Stimulated activated CD4-positive, alpha-beta T cell treated with anti-CD3 and anti-CD28 coated beads, Interleukin-12 subunit alpha, Interleukin-12 subunit beta, amount 100 ng/mL, for 48 hours (primary cell): ENCODE results near the gene CYTH1.
A peak's percentile ranks its signal among the peaks of the same experiment; 100 is the strongest.

Experiments used
- DNase-seq, 3 donors: peaks; one replicate each; pipeline ENCODE4 v3.0.0-alpha.2; 2020; ENCODE audit warnings: low read depth in 2 of 3, low spot score in 1 of 3

The CYTH1 gene

DNA sequence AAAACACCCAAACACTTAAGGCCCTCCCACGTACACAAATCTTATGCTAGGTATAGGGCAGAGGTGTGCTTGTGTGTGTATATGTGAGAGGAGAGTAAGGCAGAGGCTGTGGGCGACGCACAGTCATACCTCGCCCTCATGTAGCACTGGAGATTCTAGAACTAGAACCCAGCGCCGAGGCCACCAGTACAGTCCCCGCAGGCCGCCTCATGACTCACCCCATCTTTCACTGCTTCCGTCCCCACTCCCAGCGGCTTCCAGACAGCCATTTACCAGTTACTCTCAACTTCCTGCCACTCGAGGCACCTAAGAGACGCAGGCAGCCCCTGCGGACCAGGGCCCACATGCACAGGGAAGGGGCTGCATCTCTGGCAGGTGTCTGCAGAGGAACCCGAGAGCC is 23.2 kb upstream of the CYTH1 start:
- peak; percentile 63 to 76 (median 67) for DNase-seq

DNA sequence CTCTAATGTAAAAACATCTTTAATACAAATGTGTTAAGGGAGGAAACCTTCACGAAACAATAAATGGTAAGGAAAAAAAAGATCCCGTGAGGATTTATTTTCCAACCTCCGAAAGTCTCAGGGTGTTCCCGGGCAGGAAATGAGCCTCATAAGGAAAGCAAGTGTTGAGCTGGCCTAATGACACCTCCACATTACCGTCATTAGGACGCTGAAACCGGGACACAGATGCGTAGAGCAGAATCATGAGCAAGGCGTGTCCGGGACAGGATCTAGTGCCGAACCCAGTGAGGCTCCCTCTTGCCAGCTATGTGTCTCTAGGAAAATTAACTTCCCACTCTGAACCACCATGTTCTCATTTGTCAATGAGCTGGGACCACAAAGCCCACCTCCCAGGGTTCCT is 22.7 kb upstream of the CYTH1 start:
- no peak for DNase-seq

DNA sequence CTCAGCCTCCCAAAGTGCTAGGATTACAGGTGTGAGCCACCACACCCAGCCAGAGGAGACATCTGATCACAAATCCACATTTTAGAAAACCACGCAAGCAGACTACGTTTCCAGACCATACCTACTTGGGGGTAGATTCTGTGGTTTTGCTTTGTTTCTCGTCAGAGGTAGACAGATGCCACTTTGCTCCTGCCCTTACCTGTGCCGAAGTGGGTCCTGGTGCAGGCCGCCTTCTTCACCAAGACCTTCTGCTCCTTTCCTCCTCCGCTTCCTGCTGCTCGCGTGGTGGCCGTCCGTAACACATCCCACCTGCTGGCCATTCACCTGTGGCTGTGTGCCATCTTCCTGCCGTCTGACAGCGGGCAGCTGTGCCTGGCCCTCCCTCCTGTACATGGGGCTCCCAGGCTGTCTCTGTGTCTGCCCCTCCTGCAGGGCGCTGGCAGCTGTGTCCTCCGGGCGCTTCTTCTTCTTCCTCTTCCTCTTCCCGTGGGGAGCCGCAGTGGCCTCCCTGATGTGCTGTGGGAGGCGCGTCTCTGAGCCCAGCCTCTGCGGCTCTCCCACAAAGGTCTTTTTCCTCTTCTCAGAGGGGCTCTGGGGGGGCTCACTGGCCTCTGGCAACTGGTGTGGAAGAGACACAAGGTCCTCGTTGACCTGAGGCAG is 21.2 kb upstream of the CYTH1 start:
- no peak for DNase-seq

DNA sequence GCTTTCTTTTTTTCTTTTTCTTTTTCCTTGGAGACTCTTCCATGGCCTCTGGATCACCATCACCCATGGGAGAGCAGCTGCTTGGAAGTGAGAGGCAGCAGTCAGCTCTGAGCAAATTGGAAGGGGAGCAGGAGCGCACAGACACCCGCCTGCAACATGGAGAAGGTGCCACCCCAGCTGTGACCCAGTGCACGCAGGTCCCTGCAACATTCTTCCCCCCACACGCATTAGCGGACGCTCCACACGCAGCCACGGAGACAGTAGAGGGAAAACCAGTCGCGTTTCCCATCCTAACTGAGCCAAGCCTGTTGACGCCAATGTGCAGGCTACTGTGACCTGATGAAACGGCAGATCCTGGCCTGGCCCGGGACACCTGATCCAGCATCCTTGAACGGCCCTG is 20.4 kb upstream of the CYTH1 start:
- no peak for DNase-seq

GRCh38 chr17:78802008-78802407 is 19.9 kb upstream of the CYTH1 start:
- no peak for DNase-seq

DNA sequence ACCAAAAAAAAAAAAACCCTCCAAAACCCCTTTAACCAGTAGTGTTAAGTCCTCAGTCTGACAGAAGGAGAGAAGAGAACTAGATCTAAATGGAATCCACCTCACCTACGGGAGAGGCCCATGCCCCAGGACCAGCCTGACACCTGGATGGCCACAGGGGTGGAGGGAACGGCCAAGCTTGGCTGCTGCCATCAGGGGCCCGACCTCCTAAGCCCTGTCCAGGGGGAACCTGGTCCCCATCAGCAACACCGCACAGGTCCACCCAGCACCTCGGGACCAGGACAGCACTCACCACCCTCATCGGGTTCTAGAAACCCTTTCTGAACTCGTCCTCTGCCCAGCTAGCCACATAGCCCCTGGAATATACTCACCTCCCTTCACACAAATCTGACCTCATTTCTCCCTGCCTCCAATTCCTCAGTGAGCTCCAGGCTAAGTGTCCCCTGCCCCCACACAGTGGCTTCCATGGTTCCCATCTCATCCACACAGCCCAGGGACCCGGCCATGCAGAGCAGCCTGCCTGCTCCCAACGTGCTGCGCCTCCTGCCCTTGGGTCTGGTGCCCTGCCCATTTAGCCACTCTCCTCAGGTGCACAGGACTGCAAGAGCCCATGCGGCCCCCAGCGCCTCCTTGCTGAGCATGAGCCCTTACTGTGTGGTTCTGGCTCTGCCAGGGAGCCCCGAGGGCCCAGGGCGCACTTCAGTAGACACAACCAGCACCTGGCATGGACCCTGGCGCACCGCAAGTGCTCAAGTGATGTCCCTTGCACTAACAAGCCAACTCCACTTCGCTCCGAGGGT is 18.3 kb upstream of the CYTH1 start:
- DNase-seq: no peak

DNA sequence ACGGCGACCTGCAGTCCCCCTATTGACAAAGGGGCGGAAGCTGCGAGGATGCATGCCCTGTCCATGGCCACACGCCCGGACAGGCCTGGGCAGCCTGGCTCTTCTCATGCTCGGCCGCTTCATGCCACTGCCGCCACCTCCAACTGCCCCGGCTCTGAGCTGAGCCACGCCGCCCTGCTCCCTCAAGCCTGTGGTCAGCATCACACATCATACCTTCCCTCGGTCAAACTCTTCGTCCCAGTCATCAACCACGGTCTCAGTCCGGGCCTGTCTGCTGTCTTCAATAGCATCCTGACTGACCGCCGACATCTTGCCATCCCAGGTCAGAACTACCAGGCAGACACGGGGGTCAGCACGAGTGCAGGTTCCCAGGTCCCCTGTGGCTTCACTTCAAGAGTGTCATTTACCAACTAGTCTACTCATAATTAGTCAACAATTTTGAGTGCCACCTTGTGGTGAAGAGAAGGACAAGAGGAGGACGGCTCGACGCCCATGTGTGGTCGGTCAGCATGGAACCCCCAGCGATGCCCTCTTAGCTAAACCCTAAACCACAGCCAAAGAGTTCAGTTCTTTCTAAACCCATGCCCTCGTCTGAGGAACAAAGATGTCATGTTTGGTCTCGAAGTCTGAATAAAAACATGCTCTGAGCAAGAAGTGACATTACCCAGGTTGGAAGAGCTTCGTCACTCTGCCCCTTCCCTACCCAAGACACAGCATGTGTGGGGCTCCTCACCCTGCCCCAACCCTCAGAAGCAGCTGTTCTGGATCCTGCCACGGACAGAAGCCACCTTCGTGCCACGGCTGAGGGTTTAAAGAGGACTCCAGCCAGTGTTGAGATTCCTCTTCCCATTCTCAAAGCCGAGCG is 16.9 kb upstream of the CYTH1 start:
- no peak for DNase-seq

- DNase-seq: no peak
Measured at GRCh38 chr17:78797691-78798585, 15.9 kb upstream of the CYTH1 start.

- DNase-seq: no peak
Measured at GRCh38 chr17:78797213-78797612, 15.1 kb upstream of the CYTH1 start.

- DNase-seq: no peak
Measured at GRCh38 chr17:78796517-78796900, 14.4 kb upstream of the CYTH1 start.

DNA sequence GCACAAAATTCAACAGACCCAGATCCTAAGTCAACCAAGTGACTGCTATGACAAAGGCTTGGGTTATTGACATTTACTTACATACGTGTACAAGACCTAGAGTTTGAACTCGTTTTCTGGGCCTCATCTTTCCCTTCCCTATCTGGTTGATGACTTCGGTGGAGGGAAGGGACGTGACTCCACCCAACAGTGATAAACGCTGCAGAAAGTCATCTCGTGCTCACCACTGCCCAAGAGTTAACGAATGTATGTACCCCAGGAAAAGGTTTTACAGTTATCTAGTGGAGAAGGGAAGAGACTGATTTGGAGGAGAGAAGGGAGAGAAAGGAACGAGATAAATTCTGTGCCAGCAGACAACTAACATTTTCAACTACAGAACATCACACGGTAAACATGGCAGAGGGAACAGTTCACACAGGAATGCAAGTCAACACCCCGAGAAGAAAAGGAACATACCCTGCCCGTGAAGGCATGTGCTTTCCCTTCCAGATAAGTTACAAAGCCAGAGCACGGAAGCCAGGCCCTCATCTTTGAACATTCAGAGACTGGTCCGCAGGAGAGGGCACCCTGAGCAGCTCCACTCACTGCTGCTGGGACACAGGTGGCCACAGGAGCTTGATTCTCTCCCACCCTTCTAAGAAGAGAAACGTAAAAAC is 13.9 kb upstream of the CYTH1 start:
- no peak for DNase-seq

DNA sequence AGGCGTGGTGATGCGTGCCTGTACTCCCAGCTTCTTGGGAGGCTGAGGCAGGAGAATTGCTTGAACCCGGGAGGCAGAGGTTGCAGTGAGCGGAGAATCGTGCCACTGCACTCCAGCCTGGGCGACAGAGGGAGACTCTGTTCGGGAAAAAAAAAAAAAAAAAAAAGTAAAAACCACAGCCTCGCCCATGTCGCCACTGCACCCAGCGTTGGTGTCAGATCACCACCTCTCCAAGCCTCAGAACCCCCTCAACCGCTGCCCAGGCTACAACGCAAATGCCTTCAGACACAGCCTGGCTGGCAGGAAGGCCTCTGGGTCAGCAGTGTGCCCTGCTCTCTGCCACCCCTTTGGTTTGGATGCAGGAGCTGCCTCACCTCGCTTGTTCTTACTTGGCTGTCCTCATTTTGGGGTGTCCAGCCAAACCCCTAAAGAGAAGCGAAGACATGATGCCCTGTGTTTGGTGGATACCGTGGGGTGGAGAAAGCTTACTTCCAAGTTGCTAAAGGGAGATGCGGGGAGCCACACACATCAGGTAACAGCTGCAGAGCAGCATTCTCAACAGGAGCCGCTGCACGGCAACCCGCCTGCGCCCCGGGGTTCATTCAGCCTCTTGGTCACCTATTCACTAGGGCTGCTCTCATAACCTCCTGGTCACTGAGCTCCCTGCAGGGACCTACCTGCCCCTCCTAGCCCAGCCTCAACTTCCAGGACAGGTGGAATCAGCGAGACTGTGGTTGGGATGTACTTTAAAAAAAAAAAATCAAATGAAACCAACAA is 13.0 kb upstream of the CYTH1 start:
- DNase-seq: no peak

- DNase-seq: no peak
Measured at GRCh38 chr17:78794399-78794798, 12.3 kb upstream of the CYTH1 start.

DNA sequence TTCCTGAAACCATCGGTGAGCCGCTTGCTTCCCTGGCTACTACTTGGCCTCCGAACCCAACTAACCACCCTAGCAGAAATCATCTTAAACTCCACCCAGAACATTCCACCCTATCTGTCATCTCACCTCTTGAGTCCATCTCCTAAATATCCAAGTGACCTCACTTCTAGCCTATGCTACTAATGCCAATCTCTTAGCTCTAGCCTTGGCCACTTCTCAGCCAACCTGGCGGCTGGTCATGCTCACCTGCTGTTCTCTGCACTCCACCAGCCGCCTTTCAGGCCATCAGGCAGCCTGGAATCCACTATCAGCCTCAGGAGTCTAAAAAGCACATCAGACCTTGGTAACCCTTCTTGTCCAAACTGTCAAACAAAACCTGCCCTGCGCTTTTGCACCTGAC is 11.9 kb upstream of the CYTH1 start:
- no peak for DNase-seq

DNA sequence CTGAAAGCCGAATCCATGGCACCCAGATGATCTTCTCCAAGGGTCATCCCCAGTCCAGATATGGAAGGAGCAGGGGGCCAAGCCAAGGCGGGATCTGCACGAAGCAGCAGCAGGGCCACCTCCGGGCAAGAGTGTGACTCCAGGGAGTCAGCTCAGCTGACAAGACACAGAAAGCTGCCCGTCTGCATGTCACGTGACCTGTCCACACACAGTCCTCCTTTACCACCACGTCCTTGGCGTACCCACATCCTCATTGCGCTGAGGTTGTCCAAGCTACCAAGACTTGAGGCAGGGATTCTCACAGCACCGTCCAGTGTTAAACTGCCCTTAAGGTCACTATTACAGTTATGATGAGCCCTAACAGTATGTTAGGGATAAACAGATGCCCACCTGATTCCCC is 11.3 kb upstream of the CYTH1 start:
- no peak for DNase-seq

- DNase-seq: no peak
Measured at GRCh38 chr17:78791840-78792709, 10.0 kb upstream of the CYTH1 start.

DNA sequence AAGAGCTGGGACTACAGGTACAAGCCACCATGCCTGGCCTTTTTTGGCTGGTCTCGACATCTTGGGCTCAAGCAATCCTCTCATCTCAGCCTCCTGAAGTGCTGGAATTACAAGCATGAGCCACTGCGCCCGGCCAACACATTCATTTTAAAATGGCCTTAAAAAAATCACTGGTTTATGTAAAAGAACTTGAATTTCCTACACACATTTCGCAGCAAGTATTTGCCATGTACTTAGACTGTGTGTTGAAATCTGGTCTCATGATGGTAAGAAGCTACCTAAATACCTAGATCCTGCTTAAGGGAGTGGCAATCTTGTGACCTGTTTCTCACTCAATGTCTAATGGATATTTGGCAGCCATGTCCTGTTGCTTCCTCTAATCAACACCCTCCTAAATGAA is 8.5 kb upstream of the CYTH1 start:
- DNase-seq: no peak

DNA sequence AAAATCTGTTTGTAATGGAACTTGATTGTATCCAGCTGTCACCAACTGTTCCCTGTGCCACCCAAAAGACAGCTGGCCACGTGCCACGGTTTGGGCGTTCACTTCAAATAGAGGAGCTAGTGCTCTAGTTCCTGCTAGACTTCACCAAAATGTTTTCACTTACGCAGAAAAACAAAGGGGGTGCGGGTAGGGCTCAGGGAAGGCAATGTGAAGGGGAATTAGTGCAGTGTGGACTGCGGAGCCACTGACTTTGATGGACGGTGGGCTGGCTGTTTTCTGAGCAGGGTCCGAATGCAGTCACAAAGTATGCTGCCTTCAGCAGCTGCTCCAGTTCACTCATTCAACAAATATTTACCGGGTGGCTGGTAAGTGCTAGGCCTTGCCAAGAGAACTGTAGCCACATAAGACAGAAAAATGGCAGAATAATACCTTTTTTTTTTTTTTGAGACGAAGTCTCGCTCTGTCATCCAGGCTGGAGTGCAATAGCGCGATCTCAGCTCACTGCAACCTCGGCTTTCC is 7.6 kb upstream of the CYTH1 start:
- DNase-seq: no peak
